GM12801 (cell line): ENCODE results near the gene COL28A1.

Source experiments
- TF ChIP-seq, protein P1 (sequence below): IDR thresholded peaks from one replicate; pipeline ENCODE4 v1.5.1; 2011; ENCODE audit warnings: control low read depth; ENCODE audit not compliant: insufficient read length; ENCODE audit errors: extremely low read depth

COL28A1 gene

DNA sequence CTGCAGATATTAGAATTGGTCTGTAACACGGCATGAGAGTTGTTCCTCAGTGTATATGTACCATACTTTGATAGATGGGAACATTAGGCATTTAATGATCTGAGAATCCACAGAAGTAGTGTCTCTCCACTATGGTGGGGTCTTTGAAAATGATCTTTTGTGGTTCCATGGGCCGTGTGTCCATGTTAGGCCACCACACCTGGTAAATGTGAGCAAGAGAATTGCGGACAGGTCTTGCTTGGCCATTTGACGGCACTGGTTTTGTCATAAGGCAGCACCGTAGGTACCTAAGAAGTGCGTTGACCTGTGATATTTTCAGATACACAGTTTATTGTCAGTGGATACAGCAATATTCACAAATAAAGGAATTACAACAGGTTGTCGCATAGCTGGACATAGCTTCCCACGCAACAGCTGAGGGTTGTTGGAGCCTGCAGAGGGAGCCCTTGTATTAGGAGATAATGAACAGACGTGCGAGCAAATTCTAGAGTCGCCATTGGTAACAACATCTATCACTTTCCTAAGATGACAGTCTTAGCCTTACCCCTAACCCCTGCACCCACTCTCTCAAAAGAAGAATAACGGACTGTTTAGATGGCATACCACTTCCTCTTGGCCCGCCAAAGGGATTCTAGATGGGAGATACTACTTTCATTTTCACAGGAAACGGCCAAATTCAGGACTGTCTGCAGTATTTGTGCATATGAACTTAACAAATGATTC is 111.4 kb downstream of the COL28A1 start:
- TF ChIP-seq, protein P1, sequence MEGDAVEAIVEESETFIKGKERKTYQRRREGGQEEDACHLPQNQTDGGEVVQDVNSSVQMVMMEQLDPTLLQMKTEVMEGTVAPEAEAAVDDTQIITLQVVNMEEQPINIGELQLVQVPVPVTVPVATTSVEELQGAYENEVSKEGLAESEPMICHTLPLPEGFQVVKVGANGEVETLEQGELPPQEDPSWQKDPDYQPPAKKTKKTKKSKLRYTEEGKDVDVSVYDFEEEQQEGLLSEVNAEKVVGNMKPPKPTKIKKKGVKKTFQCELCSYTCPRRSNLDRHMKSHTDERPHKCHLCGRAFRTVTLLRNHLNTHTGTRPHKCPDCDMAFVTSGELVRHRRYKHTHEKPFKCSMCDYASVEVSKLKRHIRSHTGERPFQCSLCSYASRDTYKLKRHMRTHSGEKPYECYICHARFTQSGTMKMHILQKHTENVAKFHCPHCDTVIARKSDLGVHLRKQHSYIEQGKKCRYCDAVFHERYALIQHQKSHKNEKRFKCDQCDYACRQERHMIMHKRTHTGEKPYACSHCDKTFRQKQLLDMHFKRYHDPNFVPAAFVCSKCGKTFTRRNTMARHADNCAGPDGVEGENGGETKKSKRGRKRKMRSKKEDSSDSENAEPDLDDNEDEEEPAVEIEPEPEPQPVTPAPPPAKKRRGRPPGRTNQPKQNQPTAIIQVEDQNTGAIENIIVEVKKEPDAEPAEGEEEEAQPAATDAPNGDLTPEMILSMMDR = no peak

DNA sequence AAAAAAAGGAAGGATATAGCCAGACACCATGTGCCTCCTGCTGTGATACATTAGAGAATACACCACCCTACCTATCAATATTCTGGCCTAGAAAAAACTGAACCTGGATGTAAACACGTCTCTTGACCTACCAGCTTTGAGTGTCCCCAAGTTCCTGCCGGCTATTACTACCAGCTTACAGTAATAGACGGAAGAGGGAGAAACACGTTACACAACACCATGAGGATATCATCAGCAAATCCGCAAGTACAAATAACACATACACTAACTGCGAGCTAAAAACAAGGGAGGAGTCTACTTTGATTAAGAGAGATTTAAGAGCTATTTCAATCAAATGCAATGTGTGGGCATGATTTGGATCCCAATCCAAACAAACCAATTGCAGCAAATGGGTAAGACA is 113.0 kb downstream of the COL28A1 start:
- TF ChIP-seq, protein P1 = no peak

DNA sequence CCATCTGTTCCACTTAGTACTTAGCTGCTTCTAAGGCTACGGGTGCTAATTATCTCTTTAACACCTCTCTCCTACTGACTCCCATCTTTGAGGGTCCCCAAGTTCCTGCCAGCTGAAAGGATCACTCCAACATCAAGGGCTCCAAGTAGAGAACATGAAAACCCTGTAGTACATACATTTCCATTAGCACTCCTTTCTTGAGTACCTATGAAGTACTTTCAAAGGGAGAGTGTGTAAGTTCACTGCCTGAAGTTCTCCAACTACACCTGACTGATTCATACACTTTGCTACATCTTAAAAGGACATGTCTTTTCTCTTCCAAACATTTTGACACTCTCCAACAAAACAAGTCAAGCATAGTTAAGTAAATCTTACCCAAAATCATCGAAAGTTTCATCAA is 113.8 kb downstream of the COL28A1 start:
- TF ChIP-seq, protein P1 = no peak

DNA sequence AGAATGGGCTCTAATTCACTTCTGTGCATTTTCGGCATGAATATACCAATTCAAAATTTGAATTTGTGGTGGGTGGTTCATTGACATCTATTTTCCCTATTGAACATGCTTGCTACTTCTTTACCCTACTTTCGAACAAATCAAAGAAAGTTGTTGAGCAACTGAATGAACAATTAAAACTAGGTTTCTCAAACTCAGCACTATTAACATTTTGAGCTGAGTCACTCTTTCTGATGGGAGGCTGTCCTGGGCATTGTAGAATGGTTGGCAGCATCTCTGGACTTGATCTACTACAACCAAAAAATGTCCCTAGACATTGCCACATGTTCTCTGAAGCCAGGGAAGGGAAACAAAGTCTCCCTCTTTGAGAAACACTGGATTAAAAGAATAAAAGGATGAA is 116.7 kb downstream of the COL28A1 start:
- TF ChIP-seq, protein P1 = no peak

DNA sequence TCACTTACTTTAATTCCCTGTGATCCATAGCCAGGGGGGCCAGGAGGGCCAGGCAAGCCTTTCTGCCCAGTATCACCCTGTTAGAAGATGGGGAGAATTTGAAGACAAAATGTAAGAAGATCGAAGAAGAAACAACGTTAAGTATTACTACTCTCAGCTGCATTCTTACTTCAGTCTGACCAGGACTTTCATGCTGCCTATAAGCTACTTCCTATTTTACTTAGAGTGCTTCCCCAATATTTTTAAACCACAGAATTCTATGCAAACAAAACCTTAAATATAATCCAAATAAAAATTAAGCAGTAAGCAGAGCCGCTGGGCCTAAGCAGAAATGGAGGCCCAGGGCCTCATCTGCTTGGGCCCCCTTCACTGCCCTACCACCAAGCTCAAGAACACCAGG is 117.8 kb downstream of the COL28A1 start:
- TF ChIP-seq, protein P1 = no peak

DNA sequence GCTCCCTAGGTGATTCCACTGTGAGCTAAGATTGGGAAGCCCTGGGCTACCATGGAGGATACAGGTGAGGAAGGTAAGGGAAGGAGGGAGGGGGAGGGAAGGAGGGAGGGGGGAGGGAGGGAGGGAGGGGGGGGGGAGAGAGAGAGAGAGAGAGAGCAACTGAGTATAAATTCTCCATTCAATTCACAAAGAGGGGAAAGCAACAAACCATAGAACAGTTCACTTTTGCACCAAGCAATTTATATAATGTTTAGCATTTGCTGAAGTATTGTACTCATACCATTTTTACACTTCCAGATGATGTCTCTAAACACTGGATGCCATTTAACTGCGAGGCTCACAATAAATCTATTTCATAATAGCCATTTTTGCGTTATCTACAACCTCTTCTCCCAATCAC is 118.3 kb downstream of the COL28A1 start:
- TF ChIP-seq, protein P1 = no peak

DNA sequence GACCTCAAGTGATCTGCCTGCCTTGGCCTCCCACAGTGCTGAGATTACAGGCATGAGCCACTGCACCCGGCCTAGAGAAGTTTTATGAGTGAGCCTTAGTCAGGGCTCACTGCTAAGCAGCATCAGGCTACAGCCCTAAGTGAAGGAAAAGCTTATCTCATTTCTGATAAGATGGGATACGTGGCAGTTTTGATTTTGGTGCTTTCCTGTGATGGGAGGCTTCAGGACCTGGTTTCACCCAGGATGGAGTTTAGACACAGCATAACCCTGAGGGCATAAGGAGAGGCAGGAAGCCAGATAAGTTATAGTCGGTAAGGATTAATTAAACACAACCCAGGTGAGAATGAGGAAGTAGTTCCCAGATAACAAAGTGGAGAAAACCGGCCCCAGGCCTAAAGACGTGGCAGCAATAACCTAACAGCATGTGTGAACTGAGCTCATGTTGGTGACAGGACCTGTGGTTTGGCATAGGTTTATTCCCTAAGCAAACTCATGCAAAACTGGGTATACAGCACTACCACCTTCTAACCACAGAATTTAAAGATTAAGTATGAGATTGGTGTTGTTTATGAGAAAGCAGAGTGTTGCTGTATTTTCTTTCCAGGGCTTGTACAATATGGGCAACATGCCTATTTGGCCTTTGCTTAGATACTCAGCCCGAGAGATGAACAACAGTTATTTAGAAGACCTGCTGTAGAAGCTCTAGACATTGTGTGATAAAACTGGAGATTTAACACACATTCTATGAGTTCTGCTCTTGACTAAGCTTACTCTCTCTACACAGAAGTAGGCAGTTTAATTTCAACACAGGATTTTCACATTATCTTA is 119.4 kb downstream of the COL28A1 start:
- TF ChIP-seq, protein P1 = no peak
